Trophoblast cell (in vitro differentiated cells and primary cell): ENCODE results near the gene STEAP4.

Experiments used
- DNase-seq, 2 donors: peaks; one replicate each; pipeline ENCODE4 v3.0.0-alpha.2; 2016
- H2AFZ ChIP-seq: 2 replicates; pipeline ENCODE4 v1.6.1; 2013; ENCODE audit warnings: low read length, moderate library complexity, mild to moderate bottlenecking; ENCODE audit not compliant: insufficient read depth, poor library complexity
- H2AK5ac ChIP-seq: 2 replicates; pipeline ENCODE4 v1.6.1; 2013; ENCODE audit warnings: mild to moderate bottlenecking, low read length
- H2BK120ac ChIP-seq: 2 replicates; pipeline ENCODE4 v1.6.1; 2013; ENCODE audit warnings: low read length, mild to moderate bottlenecking, moderate library complexity; ENCODE audit not compliant: insufficient read depth, poor library complexity
- H2BK12ac ChIP-seq: 2 replicates; pipeline ENCODE4 v1.6.1; 2013; ENCODE audit warnings: mild to moderate bottlenecking, low read length, moderate library complexity
- H2BK5ac ChIP-seq: 2 replicates; pipeline ENCODE4 v1.6.1; 2013; ENCODE audit warnings: low read length, low read depth, moderate library complexity, mild to moderate bottlenecking; ENCODE audit not compliant: poor library complexity
- H3K14ac ChIP-seq: 2 replicates; pipeline ENCODE4 v1.6.1; 2013; ENCODE audit warnings: mild to moderate bottlenecking, low read length
- H3K18ac ChIP-seq: 2 replicates; pipeline ENCODE4 v1.6.1; 2013; ENCODE audit warnings: mild to moderate bottlenecking, low read length
- H3K23ac ChIP-seq: 2 replicates; pipeline ENCODE4 v1.6.1; 2013; ENCODE audit warnings: low read length
- H3K27ac ChIP-seq: 2 replicates; pipeline ENCODE4 v1.5.1; 2013; ENCODE audit warnings: low read depth, mild to moderate bottlenecking, inconsistent platforms, low read length, moderate library complexity
- H3K27me3 ChIP-seq: 2 replicates; pipeline ENCODE4 v1.6.1; 2013; ENCODE audit warnings: inconsistent platforms, mild to moderate bottlenecking, low read length, moderate library complexity; ENCODE audit not compliant: insufficient read depth
- H3K36me3 ChIP-seq, 2 experiments: 1 replicate in 1 of 2; 2 replicates in 1 of 2; pipeline ENCODE4 v1.6.1; 2013; ENCODE audit warnings: low read length in 2 of 2, mild to moderate bottlenecking in 2 of 2, moderate library complexity in 1 of 2; ENCODE audit not compliant: insufficient read depth in 2 of 2, control insufficient read depth in 1 of 2
- H3K4ac ChIP-seq: 2 replicates; pipeline ENCODE4 v1.6.1; 2013; ENCODE audit warnings: low read depth, mild to moderate bottlenecking, low read length, moderate library complexity
- H3K4me1 ChIP-seq, 2 experiments: 1 replicate in 1 of 2; 2 replicates in 1 of 2; pipeline ENCODE4 v1.6.1; 2013; ENCODE audit warnings: low read length in 2 of 2, mild to moderate bottlenecking in 2 of 2, moderate library complexity in 1 of 2; ENCODE audit not compliant: insufficient read depth in 2 of 2, control insufficient read depth in 1 of 2
- H3K4me2 ChIP-seq: 2 replicates; pipeline ENCODE4 v1.6.1; 2013; ENCODE audit warnings: inconsistent platforms, mild to moderate bottlenecking, low read length, moderate library complexity
- H3K4me3 ChIP-seq: 2 replicates; pipeline ENCODE4 v1.5.1; 2013; ENCODE audit warnings: mild to moderate bottlenecking, low read depth, low read length, inconsistent platforms
- H3K79me1 ChIP-seq: one replicate; pipeline ENCODE4 v1.6.1; 2013; ENCODE audit warnings: low read length
- H3K79me2 ChIP-seq: 2 replicates; pipeline ENCODE4 v1.6.1; 2013; ENCODE audit warnings: low read length, mild to moderate bottlenecking; ENCODE audit not compliant: control insufficient read depth, insufficient read depth, poor library complexity
- H3K9ac ChIP-seq: 2 replicates; pipeline ENCODE4 v1.6.1; 2013; ENCODE audit warnings: mild to moderate bottlenecking, low read length
- H3K9me3 ChIP-seq: 2 replicates; pipeline ENCODE4 v1.6.1; 2013; ENCODE audit warnings: low read depth, mild to moderate bottlenecking, control low read depth, inconsistent platforms, low read length; ENCODE audit not compliant: insufficient read depth
- H4K12ac ChIP-seq: 2 replicates; pipeline ENCODE4 v1.6.1; 2013; ENCODE audit warnings: low read depth, mild to moderate bottlenecking, low read length, moderate library complexity
- H4K8ac ChIP-seq: 2 replicates; pipeline ENCODE4 v1.6.1; 2013; ENCODE audit warnings: low read depth, mild to moderate bottlenecking, low read length, moderate library complexity
- H4K91ac ChIP-seq: one replicate; pipeline ENCODE4 v1.6.1; 2013; ENCODE audit warnings: low read depth, mild to moderate bottlenecking, low read length, moderate library complexity
- WGBS: extraction: QIAGEN DNeasy Blood & Tissue Kit; methylation state at CpG from one replicate; pipeline ENCODE4 v1.1.7; 2013; ENCODE audit warnings: missing lambda C conversion rate; ENCODE audit not compliant: insufficient read length, insufficient coverage; ENCODE audit errors: extremely low coverage; 5-methylcytosine and 5-hydroxymethylcytosine counted together

The STEAP4 gene

GRCh38 chr7:88329532-88330463 lies 23.1 kb upstream of the STEAP4 start:
- no CpG with 5 or more reads among the region's 10 CpGs for WGBS
- no peak overlapping the region for H3K4me2 ChIP-seq
- H3K36me3 ChIP-seq, result no peaks in the 10 kb centered on the region
- no peak overlapping the region for H3K27ac ChIP-seq
- H2BK5ac ChIP-seq, result no peak overlapping the region
- no peak overlapping the region for H3K4me3 ChIP-seq
- H3K27me3 ChIP-seq, result no peaks in the 10 kb centered on the region
- no peak overlapping the region for H3K23ac ChIP-seq
- H3K18ac ChIP-seq, result no peak overlapping the region
- no peak overlapping the region for H3K4ac ChIP-seq
- H3K79me1 ChIP-seq, result no peaks in the 10 kb centered on the region
- no peaks in the 10 kb centered on the region for H3K4me1 ChIP-seq
- no peaks in the 10 kb centered on the region for H3K79me2 ChIP-seq
- H2AK5ac ChIP-seq, result no peak overlapping the region
- H4K91ac ChIP-seq, result no peak overlapping the region
- no peak overlapping the region for H4K8ac ChIP-seq
- H2AFZ ChIP-seq, result no peak overlapping the region
- H4K12ac ChIP-seq, result no peak overlapping the region
- no peak for DNase-seq
- no peak overlapping the region for H3K14ac ChIP-seq
- peaks cover 1% of the 10 kb centered on the region for H3K9me3 ChIP-seq
- H2BK12ac ChIP-seq, result no peak overlapping the region
- H3K9ac ChIP-seq, result no peak overlapping the region
- no peak overlapping the region for H2BK120ac ChIP-seq

- no peaks in the 10 kb centered on the region for H3K27me3 ChIP-seq
- H2AK5ac ChIP-seq, result no peak overlapping the region
- H4K91ac ChIP-seq, result no peak overlapping the region
- no peak overlapping the region for H4K8ac ChIP-seq
- no peak overlapping the region for H3K4me3 ChIP-seq
- no peak overlapping the region for H2BK12ac ChIP-seq
- H3K79me1 ChIP-seq, result no peaks in the 10 kb centered on the region
- H3K79me2 ChIP-seq, result no peaks in the 10 kb centered on the region
- H2BK5ac ChIP-seq, result no peak overlapping the region
- H3K4me2 ChIP-seq, result no peak overlapping the region
- no peak overlapping the region for H4K12ac ChIP-seq
- no peak overlapping the region for H2BK120ac ChIP-seq
- no peak overlapping the region for H2AFZ ChIP-seq
- no peaks in the 10 kb centered on the region for H3K4me1 ChIP-seq
- no peak overlapping the region for H3K27ac ChIP-seq
- no peak overlapping the region for H3K18ac ChIP-seq
- no peak overlapping the region for H3K14ac ChIP-seq
- H3K23ac ChIP-seq, result no peak overlapping the region
- no peaks in the 10 kb centered on the region for H3K36me3 ChIP-seq
- H3K9me3 ChIP-seq, result peaks cover 1% of the 10 kb centered on the region
- DNase-seq, result no peak
- H3K4ac ChIP-seq, result no peak overlapping the region
- no peak overlapping the region for H3K9ac ChIP-seq
Observed at GRCh38 chr7:88328787-88329186, 22.1 kb upstream of the STEAP4 start.

- Histone ChIP-seq H3K4me1 (no peaks in the 10 kb centered on the region), H3K4me2 (no peak overlapping the region), H2BK120ac (no peak overlapping the region), H3K36me3 (no peaks in the 10 kb centered on the region), H2BK5ac (no peak overlapping the region), H3K27me3 (no peaks in the 10 kb centered on the region), H3K79me2 (no peaks in the 10 kb centered on the region), H3K9me3 (no peaks in the 10 kb centered on the region), H3K27ac (no peak overlapping the region), H3K4me3 (no peak overlapping the region), H3K18ac (no peak overlapping the region), H2AFZ (no peak overlapping the region), H3K14ac (no peak overlapping the region), H2BK12ac (no peak overlapping the region), H3K79me1 (no peaks in the 10 kb centered on the region), H3K9ac (no peak overlapping the region), H2AK5ac (no peak overlapping the region), H4K91ac (no peak overlapping the region), H4K12ac (no peak overlapping the region), H3K23ac (no peak overlapping the region), H4K8ac (no peak overlapping the region), H3K4ac (no peak overlapping the region)
- WGBS, result no CpG with 5 or more reads among the region's 4 CpGs
- no peak for DNase-seq
Observed at GRCh38 chr7:88324699-88325098, 18.0 kb upstream of the STEAP4 start.

GRCh38 chr7:88322151-88322550 lies 15.5 kb upstream of the STEAP4 start:
- Histone ChIP-seq H2BK120ac (no peak overlapping the region), H4K91ac (no peak overlapping the region), H4K8ac (no peak overlapping the region), H3K36me3 (no peaks in the 10 kb centered on the region), H3K9ac (no peak overlapping the region), H2BK12ac (no peak overlapping the region), H3K79me2 (no peaks in the 10 kb centered on the region), H3K9me3 (no peaks in the 10 kb centered on the region), H3K27me3 (no peaks in the 10 kb centered on the region), H3K4me1 (no peaks in the 10 kb centered on the region), H3K23ac (no peak overlapping the region), H3K27ac (no peak overlapping the region), H3K4me3 (no peak overlapping the region), H2AK5ac (no peak overlapping the region), H3K18ac (no peak overlapping the region), H3K14ac (no peak overlapping the region), H3K79me1 (no peaks in the 10 kb centered on the region), H2BK5ac (no peak overlapping the region), H4K12ac (no peak overlapping the region), H3K4ac (no peak overlapping the region), H2AFZ (no peak overlapping the region), H3K4me2 (no peak overlapping the region)
- DNase-seq, result peak in 1 of 2 donors; percentile 26
- no CpG with 5 or more reads among the region's 3 CpGs for WGBS
